GM12864 (cell line): ENCODE data around the gene PARP1.
"Not testable (repeated sequence)": the region's sequence is repeated elsewhere in the genome, so short reads cannot be mapped to it uniquely, and the experiment has no call there.

Experiments used
- DNase-seq: peaks from one replicate; pipeline ENCODE4 v3.0.0-alpha.2; 2011; ENCODE audit warnings: low read depth
- H3K4me3 ChIP-seq: 2 replicates; pipeline ENCODE4 v1.5.1; 2011; ENCODE audit warnings: mild to moderate bottlenecking, low read depth, low read length, control low read depth
- TF ChIP-seq, protein P1 (sequence below): IDR thresholded peaks from 2 replicates; pipeline ENCODE4 v1.5.1; 2011; ENCODE audit warnings: low read depth, mild to moderate bottlenecking, moderate library complexity, low read length, control low read depth, inconsistent platforms; ENCODE audit errors: missing control alignments

PARP1 gene

DNA sequence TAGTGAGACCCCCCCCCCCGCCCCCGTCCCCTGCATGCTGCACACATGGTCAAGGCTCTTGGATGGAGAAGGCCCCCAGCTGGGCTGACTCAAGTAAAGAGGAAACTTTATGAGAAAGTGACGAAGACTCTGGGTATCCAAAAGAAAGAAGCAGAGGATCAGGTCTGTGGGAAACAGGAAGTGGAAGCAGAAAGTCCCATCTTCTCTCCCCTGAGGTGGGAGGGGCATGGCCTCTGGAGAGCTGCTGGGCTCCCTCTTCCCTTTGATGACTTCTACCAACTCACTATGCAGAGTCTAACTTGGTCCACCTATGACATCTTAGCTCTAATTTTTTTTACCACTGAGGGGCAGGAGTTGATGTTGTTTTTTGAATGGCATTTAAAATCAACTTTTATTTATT is 56.2 kb downstream of the PARP1 start:
- TF ChIP-seq, protein P1, sequence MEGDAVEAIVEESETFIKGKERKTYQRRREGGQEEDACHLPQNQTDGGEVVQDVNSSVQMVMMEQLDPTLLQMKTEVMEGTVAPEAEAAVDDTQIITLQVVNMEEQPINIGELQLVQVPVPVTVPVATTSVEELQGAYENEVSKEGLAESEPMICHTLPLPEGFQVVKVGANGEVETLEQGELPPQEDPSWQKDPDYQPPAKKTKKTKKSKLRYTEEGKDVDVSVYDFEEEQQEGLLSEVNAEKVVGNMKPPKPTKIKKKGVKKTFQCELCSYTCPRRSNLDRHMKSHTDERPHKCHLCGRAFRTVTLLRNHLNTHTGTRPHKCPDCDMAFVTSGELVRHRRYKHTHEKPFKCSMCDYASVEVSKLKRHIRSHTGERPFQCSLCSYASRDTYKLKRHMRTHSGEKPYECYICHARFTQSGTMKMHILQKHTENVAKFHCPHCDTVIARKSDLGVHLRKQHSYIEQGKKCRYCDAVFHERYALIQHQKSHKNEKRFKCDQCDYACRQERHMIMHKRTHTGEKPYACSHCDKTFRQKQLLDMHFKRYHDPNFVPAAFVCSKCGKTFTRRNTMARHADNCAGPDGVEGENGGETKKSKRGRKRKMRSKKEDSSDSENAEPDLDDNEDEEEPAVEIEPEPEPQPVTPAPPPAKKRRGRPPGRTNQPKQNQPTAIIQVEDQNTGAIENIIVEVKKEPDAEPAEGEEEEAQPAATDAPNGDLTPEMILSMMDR, result no peak
- no peak for DNase-seq

DNA sequence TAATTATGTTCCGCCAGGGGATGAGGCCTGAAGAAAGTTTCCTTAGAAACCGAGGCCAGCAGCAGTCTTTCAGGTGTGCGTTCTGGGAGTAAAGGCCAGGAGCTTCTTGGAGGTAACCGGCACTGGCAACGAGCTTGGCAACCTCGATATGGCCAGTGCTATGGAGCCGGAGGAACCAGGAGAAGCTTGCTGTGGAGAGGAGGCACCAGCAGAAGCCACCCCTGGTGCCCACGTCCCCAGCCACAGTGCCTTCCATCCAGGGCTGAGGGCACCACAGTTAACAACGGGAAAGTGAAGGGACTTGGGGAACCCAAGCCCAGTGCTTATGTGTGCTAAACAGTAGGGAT is 57.4 kb downstream of the PARP1 start:
- DNase-seq, result no peak
- TF ChIP-seq, protein P1, result no peak
- H3K4me3 ChIP-seq, result no peak overlapping the region

More for the DNA sequence above, 56.2 kb downstream of the PARP1 start:
- H3K4me3 ChIP-seq, result no peak overlapping the region

DNA sequence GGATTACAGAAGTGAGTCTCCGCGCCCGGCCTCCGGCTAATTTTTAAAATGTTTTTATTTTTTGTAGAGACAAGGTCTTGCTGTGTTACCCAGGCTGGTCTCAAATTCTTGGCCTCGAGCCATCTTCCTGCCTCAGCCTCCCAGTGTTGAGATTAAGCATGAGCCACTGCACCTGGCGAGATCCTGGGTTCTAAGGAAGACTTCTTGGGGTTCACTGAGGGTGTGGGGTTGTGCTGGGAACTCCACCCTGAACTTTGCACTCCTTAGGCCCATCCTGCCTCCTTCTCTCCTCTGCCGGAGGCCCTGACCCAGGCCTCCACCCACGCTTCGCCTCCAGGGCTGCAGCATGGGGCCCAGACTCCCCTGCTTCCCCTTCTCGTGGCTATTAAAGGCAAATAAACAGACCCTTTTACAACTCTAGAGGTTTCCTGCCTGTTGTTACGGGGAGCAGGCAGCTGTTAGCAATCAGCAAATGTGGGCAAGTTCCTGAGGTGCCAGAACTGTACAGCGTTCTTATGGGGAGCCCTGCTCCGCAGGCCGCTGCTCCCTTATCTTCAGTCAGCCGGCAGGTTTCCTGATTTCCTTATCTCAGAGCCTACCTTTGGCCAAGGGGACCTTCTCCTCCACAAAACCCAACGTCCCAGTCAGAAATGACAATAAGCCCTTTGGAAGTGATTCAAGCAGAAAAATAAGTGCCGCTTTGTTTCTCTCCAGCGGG is 57.9 kb downstream of the PARP1 start:
- H3K4me3 ChIP-seq, result no peak overlapping the region
- no peak for DNase-seq
- TF ChIP-seq, protein P1, result no peak

DNA sequence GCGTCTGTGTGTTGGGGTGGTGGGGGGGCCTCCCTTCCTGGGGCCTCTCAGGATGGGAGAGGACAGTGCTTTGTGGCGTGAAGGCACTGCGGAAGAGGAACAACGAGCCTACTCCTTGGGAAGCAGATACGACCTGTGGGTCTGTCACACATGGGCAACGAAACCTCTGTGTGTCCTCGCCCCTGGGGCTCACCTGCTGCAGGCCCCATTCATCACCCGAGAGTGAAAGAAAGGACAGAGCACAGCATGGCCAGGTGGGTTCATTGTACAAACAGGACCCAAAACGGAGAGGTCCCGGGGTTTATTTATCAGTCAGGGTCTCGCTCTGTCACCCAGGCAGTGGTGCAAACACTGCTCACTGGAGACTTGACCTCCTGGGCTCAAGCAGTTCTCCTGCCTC is 58.8 kb downstream of the PARP1 start:
- H3K4me3 ChIP-seq, result no peak overlapping the region
- DNase-seq, result no peak
- TF ChIP-seq, protein P1, result no peak

DNA sequence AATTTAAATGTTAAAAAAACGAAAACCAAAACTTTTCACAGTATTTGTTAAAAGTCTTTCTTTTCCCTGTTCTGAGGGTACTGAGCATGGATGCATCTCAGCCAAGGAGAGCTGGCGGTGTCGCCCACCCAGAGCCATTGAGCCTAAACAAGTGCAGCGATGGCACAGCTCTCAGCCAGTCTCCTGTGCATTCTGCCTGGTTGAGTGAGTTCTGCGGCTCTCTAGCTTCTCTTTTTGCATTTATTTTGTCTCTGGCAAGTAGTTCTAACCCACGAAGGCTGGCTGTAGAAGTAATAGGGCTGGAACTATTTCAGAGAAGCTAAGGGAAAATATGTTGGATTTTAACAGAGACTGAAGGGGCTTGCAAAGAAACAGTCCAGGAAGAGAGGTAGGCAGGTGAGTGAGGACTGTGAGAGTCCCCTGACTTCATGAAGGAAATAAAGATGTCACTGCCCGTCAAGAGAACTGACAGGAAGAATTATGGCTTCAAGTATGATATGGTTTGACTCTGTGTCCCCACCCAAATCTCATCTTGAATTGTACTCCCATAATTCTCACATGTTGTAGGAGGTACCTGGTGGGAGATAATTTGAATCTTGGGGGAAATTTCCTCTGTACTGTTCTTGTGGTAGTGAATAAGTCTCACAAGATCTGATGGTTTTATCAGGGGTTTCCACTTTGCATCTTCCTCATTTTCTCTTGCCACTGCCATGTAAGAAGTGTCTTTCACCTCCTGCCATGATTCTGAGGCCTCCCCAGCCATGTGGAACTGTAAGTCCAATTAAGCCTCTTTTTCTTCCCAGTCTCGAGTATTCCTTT is 63.2 kb downstream of the PARP1 start:
- TF ChIP-seq, protein P1, result no peak
- no peak overlapping the region for H3K4me3 ChIP-seq
- no peak for DNase-seq

DNA sequence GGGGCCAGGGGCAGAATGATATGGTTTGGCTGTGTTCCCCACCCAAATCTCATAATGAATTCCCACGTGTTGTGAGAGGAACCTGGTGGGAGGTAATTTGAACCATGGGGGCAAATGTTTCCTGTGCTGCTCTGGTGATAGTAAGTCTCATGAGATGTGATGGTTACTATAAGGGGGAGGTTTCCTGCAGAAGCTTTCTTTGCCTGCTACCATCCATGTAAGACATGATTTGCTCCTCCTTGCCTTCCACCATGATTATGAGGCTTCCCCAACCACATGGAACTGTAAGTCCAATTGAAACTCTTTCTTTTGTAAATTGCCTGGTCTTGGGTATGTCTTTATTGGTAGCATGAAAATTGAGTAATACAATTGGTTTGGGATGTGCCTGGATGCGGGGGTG is 65.2 kb downstream of the PARP1 start:
- TF ChIP-seq, protein P1, result no peak
- H3K4me3 ChIP-seq, result no peak overlapping the region
- no peak for DNase-seq

DNA sequence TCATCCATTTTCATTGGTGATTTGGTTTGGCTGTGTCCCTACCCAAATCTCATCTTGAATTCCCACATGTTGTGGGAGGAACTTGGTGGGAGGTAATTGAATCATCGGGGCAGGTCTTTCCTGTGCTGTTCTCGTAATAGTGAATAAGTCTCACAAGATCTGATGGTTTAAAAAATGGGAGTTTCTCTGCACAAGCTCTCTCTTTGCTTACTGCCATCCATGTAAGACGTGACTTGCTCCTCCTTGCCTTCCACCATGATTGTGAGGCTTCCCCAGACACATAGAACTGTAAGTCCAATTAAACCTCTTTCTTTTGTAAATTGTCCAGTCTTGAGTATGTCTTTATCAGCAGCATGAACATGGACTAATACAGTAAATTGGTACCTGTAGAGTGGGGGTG is 67.8 kb downstream of the PARP1 start:
- not testable (repeated sequence) for H3K4me3 ChIP-seq, DNase-seq
